Esophagus muscularis mucosa (tissue), 3 donors: Measurements from ENCODE around the gene ELOVL6.

Experiments used
- POLR2AphosphoS5 ChIP-seq, 2 donors: sonication (generic); formaldehyde crosslinking; IDR thresholded peaks; one replicate each; pipeline ENCODE4 v1.6.1; 2017; ENCODE audit warnings: antibody characterized with exemption in 2 of 2
- TF ChIP-seq, protein P1 (sequence below), 3 experiments: fragments of 200-600 bp in 2 of 3; fragments of 450-650 bp in 1 of 3; sonication (generic) in 2 of 3; IDR thresholded peaks; one replicate each; pipeline ENCODE4 v1.5.1; 2017 to 2019; ENCODE audit warnings: antibody characterized with exemption in 3 of 3, mild to moderate bottlenecking in 2 of 3, moderate library complexity in 1 of 3

- TF ChIP-seq, protein P1, sequence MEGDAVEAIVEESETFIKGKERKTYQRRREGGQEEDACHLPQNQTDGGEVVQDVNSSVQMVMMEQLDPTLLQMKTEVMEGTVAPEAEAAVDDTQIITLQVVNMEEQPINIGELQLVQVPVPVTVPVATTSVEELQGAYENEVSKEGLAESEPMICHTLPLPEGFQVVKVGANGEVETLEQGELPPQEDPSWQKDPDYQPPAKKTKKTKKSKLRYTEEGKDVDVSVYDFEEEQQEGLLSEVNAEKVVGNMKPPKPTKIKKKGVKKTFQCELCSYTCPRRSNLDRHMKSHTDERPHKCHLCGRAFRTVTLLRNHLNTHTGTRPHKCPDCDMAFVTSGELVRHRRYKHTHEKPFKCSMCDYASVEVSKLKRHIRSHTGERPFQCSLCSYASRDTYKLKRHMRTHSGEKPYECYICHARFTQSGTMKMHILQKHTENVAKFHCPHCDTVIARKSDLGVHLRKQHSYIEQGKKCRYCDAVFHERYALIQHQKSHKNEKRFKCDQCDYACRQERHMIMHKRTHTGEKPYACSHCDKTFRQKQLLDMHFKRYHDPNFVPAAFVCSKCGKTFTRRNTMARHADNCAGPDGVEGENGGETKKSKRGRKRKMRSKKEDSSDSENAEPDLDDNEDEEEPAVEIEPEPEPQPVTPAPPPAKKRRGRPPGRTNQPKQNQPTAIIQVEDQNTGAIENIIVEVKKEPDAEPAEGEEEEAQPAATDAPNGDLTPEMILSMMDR (IDR thresholded peaks at IDR 0.05) = no peak
- TF ChIP-seq POLR2AphosphoS5 (IDR thresholded peaks at IDR 0.05) = no peak
Observed at GRCh38 chr4:110152386-110152785, 46.0 kb downstream of the ELOVL6 start.
